ENCODE data around the gene ZNF582. TPM values are rescaled to one million over a fixed set of nuclear protein-coding genes. Genes with fewer than 3 reads are reported as not detected.

The ZNF582 gene
- total and polyA plus RNA-seq, 2 experiments from 2014 or later: 4.2 to 4.8 TPM

- Histone ChIP-seq H3K79me2 (ENCODE audit: insufficient read depth) (no peaks in the 10 kb centered on the region), H2AFZ (no peak overlapping the region), H3K4me1 (ENCODE audit: insufficient read depth) (no peaks in the 10 kb centered on the region), H3K9me3 (ENCODE audit: low read depth) (no peaks in the 10 kb centered on the region), H4K20me1 (ENCODE audit: insufficient read depth) (no peaks in the 10 kb centered on the region), H3K27me3 (replicated peaks; ENCODE audit: insufficient read depth) (no peaks in the 10 kb centered on the region), H3K36me3 (ENCODE audit: low read depth) (no peaks in the 10 kb centered on the region), H3K9ac (no peak overlapping the region), H3K4me3 (no peak overlapping the region), H3K27ac (no peak overlapping the region), H3K9me2 (ENCODE audit: insufficient read depth) (no peaks in the 10 kb centered on the region), H3K4me2 (ENCODE audit: unreplicated experiment) (no peak overlapping the region), H3F3A (ENCODE audit: insufficient read depth) (no peaks in the 10 kb centered on the region)
- in situ Hi-C loops (cut with MboI): no loop called here
- 38 to 39% methylated on average over 2 of the region's 2 CpGs for WGBS, 2 experiments (ENCODE audit: low coverage in 1 of 2, low lambda C conversion rate in 2 of 2, missing lambda C conversion rate in 2 of 2)
- DNase-seq: peak; percentile 47
- TF ChIP-seq EZH2 (IDR thresholded peaks at IDR 0.05; ENCODE audit: insufficient read depth, poor library complexity, severe bottlenecking) (no peak), EZH2phosphoT487 (IDR thresholded peaks at IDR 0.05; ENCODE audit: insufficient read depth, low read depth) (no peak)
These were observed 36.4 kb downstream of the ZNF582 start for GRCh38 chr19:56356944-56357343.

GRCh38 chr19:56355517-56355916, 37.8 kb downstream of the ZNF582 start:
- no peaks in the 10 kb centered on the region for H3F3A ChIP-seq (ENCODE audit: insufficient read depth)
- no peaks in the 10 kb centered on the region for H4K20me1 ChIP-seq (ENCODE audit: insufficient read depth)
- H3K9me3 ChIP-seq (ENCODE audit: low read depth): no peaks in the 10 kb centered on the region
- H3K36me3 ChIP-seq (ENCODE audit: low read depth): no peaks in the 10 kb centered on the region
- in situ Hi-C loops (cut with MboI): no loop called here
- no peak overlapping the region for H3K27ac ChIP-seq
- H3K4me2 ChIP-seq (ENCODE audit: unreplicated experiment): no peak overlapping the region
- no peak overlapping the region for H3K9ac ChIP-seq
- WGBS, 2 experiments (ENCODE audit: low coverage in 1 of 2, low lambda C conversion rate in 2 of 2, missing lambda C conversion rate in 2 of 2): 78 to 86% methylated on average over 1 of the region's 1 CpG
- H3K4me1 ChIP-seq (ENCODE audit: insufficient read depth): no peaks in the 10 kb centered on the region
- TF ChIP-seq EZH2 (IDR thresholded peaks at IDR 0.05; ENCODE audit: insufficient read depth, poor library complexity, severe bottlenecking) (no peak), EZH2phosphoT487 (IDR thresholded peaks at IDR 0.05; ENCODE audit: insufficient read depth, low read depth) (no peak)
- no peaks in the 10 kb centered on the region for H3K79me2 ChIP-seq (ENCODE audit: insufficient read depth)
- H3K4me3 ChIP-seq: no peak overlapping the region
- DNase-seq: no peak
- no peaks in the 10 kb centered on the region for H3K27me3 ChIP-seq (replicated peaks; ENCODE audit: insufficient read depth)
- no peaks in the 10 kb centered on the region for H3K9me2 ChIP-seq (ENCODE audit: insufficient read depth)
- no peak overlapping the region for H2AFZ ChIP-seq

DNA sequence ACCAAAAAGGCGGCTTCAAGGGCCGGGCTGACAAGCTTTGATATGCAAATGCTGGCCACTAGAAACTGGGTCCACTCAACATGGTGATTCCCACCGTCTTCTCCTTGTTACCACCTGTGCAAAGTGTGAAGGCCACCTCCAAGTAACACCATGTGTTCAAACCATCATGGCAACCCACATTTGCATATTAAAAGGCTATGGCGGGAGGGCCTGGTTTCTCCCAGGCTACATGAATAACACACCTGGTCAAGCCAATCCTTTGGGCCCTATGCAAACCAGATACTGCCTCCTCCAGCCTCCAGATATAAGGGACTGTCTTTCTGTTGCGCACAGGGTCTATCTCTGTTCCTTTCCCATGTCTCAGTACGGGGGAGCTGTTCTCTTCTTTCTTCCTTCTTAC, 42.1 kb downstream of the ZNF582 start:
- no peak for DNase-seq
- no peaks in the 10 kb centered on the region for H3K36me3 ChIP-seq (ENCODE audit: low read depth)
- no peaks in the 10 kb centered on the region for H3K4me1 ChIP-seq (ENCODE audit: insufficient read depth)
- H4K20me1 ChIP-seq (ENCODE audit: insufficient read depth): no peaks in the 10 kb centered on the region
- H3K27me3 ChIP-seq (replicated peaks; ENCODE audit: insufficient read depth): no peaks in the 10 kb centered on the region
- H3K27ac ChIP-seq: no peak overlapping the region
- H2AFZ ChIP-seq: no peak overlapping the region
- TF ChIP-seq EZH2 (IDR thresholded peaks at IDR 0.05; ENCODE audit: insufficient read depth, poor library complexity, severe bottlenecking) (no peak), EZH2phosphoT487 (IDR thresholded peaks at IDR 0.05; ENCODE audit: insufficient read depth, low read depth) (no peak)
- H3K4me2 ChIP-seq (ENCODE audit: unreplicated experiment): no peak overlapping the region
- H3K9me3 ChIP-seq (ENCODE audit: low read depth): no peaks in the 10 kb centered on the region
- H3K79me2 ChIP-seq (ENCODE audit: insufficient read depth): no peaks in the 10 kb centered on the region
- H3K9ac ChIP-seq: no peak overlapping the region
- in situ Hi-C loops (cut with MboI): no loop called here
- no peak overlapping the region for H3K4me3 ChIP-seq
- no peaks in the 10 kb centered on the region for H3F3A ChIP-seq (ENCODE audit: insufficient read depth)
- H3K9me2 ChIP-seq (ENCODE audit: insufficient read depth): no peaks in the 10 kb centered on the region
- 63 to 64% methylated on average over 6 of the region's 6 CpGs for WGBS, 2 experiments (ENCODE audit: low coverage in 1 of 2, low lambda C conversion rate in 2 of 2, missing lambda C conversion rate in 2 of 2)

GRCh38 chr19:56350416-56351045, 42.8 kb downstream of the ZNF582 start:
- peak; percentile 71 for DNase-seq
- Histone ChIP-seq H3K36me3 (ENCODE audit: low read depth) (no peaks in the 10 kb centered on the region), H3K9me3 (ENCODE audit: low read depth) (no peaks in the 10 kb centered on the region), H3K27me3 (replicated peaks; ENCODE audit: insufficient read depth) (no peaks in the 10 kb centered on the region), H3K27ac (no peak overlapping the region), H2AFZ (peak overlapping the region; percentile 67), H3K4me2 (ENCODE audit: unreplicated experiment) (no peak overlapping the region), H3K9me2 (ENCODE audit: insufficient read depth) (no peaks in the 10 kb centered on the region), H3F3A (ENCODE audit: insufficient read depth) (no peaks in the 10 kb centered on the region), H4K20me1 (ENCODE audit: insufficient read depth) (no peaks in the 10 kb centered on the region), H3K9ac (no peak overlapping the region), H3K4me3 (no peak overlapping the region), H3K4me1 (ENCODE audit: insufficient read depth) (no peaks in the 10 kb centered on the region), H3K79me2 (ENCODE audit: insufficient read depth) (no peaks in the 10 kb centered on the region)
- 11 to 14% methylated on average over 8 of the region's 8 CpGs for WGBS, 2 experiments (ENCODE audit: low coverage in 1 of 2, low lambda C conversion rate in 2 of 2, missing lambda C conversion rate in 2 of 2)
- TF ChIP-seq EZH2 (IDR thresholded peaks at IDR 0.05; ENCODE audit: insufficient read depth, poor library complexity, severe bottlenecking): no peak
- no peak for TF ChIP-seq EZH2phosphoT487 (IDR thresholded peaks at IDR 0.05; ENCODE audit: insufficient read depth, low read depth)
- in situ Hi-C loops (cut with MboI): no loop called here
